A549 treated with AZD9567 at 1 μM for 4 hours (cell line): Measurements from ENCODE around the gene GJA1. TPM values are rescaled to one million over a fixed set of nuclear protein-coding genes. Genes with fewer than 3 reads are reported as not detected.

Experiments used
- total RNA-seq: library from RNA; stranded (reverse); fragments of 200-300 nt; extraction: Qiagen RNA extraction; gene quantifications from 5 replicates; pipeline ENCODE4 v1.2.3, GENCODE V29; 2022; ENCODE audit not compliant: insufficient read depth

The GJA1 gene
- total RNA-seq = 45.7 to 61.9 TPM (median 60.3 TPM) in 5 replicates

GRCh38 chr6:121435444-121436069, at the start of gene GJA1:
TSS of gene GJA1 (plus strand) at chr6:121435646. CDS start at chr6:121446848, 11,202 bp downstream.

Other genes with a start within 250 kb of the GJA1 start
- gene TBC1D32, start 101.2 kb upstream of the GJA1 start, total RNA-seq = 0.58 to 1.8 TPM (median 1.3 TPM) in 4 of 5 replicates, not detected in the other